ENCODE results near the gene HSPBP1.

The HSPBP1 gene

GRCh38 chr19:55265173-55265572 is 14.7 kb downstream of the HSPBP1 start (continued):
- TF ChIP-seq ZNF596 (tag by site-specific recombination; IDR thresholded peaks at IDR 0.05) (no peak), ZSCAN18 (tag by site-specific recombination; IDR thresholded peaks at IDR 0.05) (no peak), ATF2 (tag by site-specific recombination; IDR thresholded peaks at IDR 0.05; ENCODE audit: low read depth) (no peak), ZNF580 (tag by site-specific recombination; IDR thresholded peaks at IDR 0.05) (no peak), ZNF623 (tag by site-specific recombination; IDR thresholded peaks at IDR 0.05) (no peak), RBAK (tag by site-specific recombination; IDR thresholded peaks at IDR 0.05) (no peak)

- CTCF ChIA-PET: interaction anchor here (0.6 kb wide), 1 partner anchor 30 kb away, joined by 3 read pairs; no protein-coding TSS in a partner anchor
- TF ChIP-seq ZNF335 (tag by site-specific recombination; conservative IDR thresholded peaks at IDR 0.05) (no peak), ZNF660 (tag by site-specific recombination; IDR thresholded peaks at IDR 0.05) (no peak), TRIM28 (IDR thresholded peaks at IDR 0.05; ENCODE audit: borderline replicate concordance, low read length) (no peak), ZBTB11 (tag by site-specific recombination; conservative IDR thresholded peaks at IDR 0.05; ENCODE audit: low read depth) (no peak)
- POLR2A ChIA-PET: no interaction called here
- Histone ChIP-seq H3K27ac (ENCODE audit: extremely low read depth, low read depth, low read length) (no peak overlapping the region), H3K4me3 (ENCODE audit: low read depth, low read length) (no peak overlapping the region), H3K36me3 (ENCODE audit: control insufficient read depth in 2 of 2, insufficient read depth in 1 of 2, low read length in 2 of 2) (peaks cover 0 to 13% of the 10 kb centered on the region in 2 experiments; a peak in 2 of 3 replicates), H3K9me3 (ENCODE audit: control insufficient read depth, insufficient read depth, low read depth, low read length) (no peaks in the 10 kb centered on the region), H3K4me1 (ENCODE audit: control insufficient read depth, insufficient read depth, low read length) (peaks cover 6% of the 10 kb centered on the region; the same call in 1 of the 2 replicates)
Observed at GRCh38 chr19:55264531-55264930, 15.4 kb downstream of the HSPBP1 start.

GRCh38 chr19:55262359-55262758 is 17.6 kb downstream of the HSPBP1 start:
- Histone ChIP-seq H3K4me3 (ENCODE audit: low read depth, low read length) (no peak overlapping the region), H3K4me1 (ENCODE audit: control insufficient read depth, insufficient read depth, low read length) (peaks cover 7% of the 10 kb centered on the region; the same call in 1 of the 2 replicates), H3K27ac (ENCODE audit: extremely low read depth, low read depth, low read length) (no peak overlapping the region), H3K36me3 (ENCODE audit: control insufficient read depth in 2 of 2, insufficient read depth in 1 of 2, low read length in 2 of 2) (peaks cover 0 to 8% of the 10 kb centered on the region in 2 experiments; a peak in 2 of 3 replicates), H3K9me3 (ENCODE audit: control insufficient read depth, insufficient read depth, low read depth, low read length) (no peaks in the 10 kb centered on the region)
- ChIA-PET CTCF (interaction anchor here (0.6 kb wide), 1 partner anchor 96 kb away, joined by 3 read pairs; no protein-coding TSS in a partner anchor), POLR2A (interaction anchor here (0.6 to 4.0 kb wide), 5 partner anchors 16 to 157 kb away, joined by 3 to 25 read pairs (median 4); partner anchors contain the start of genes HSPBP1, KMT5C and UBE2S)
- TF ChIP-seq BCL11B (tag by site-specific recombination; IDR thresholded peaks at IDR 0.05; ENCODE audit: low read depth) (no peak), EGR2 (tag by site-specific recombination; IDR thresholded peaks at IDR 0.05; ENCODE audit: low read depth) (no peak), MZF1 (tag by site-specific recombination; IDR thresholded peaks at IDR 0.05; ENCODE audit: borderline replicate concordance) (no peak), ZNF132 (tag by site-specific recombination; IDR thresholded peaks at IDR 0.05; ENCODE audit: borderline replicate concordance) (no peak), ZNF426 (tag by site-specific recombination; IDR thresholded peaks at IDR 0.05) (no peak), ZNF37A (tag by site-specific recombination; IDR thresholded peaks at IDR 0.05) (no peak), ZNF561 (tag by site-specific recombination; IDR thresholded peaks at IDR 0.05; ENCODE audit: borderline replicate concordance) (no peak), ZNF366 (tag by site-specific recombination; conservative IDR thresholded peaks at IDR 0.05) (no peak), ZSCAN30 (tag by site-specific recombination; IDR thresholded peaks at IDR 0.05) (no peak), ZNF280C (tag by site-specific recombination; IDR thresholded peaks at IDR 0.05) (no peak), ZNF223 (tag by site-specific recombination; IDR thresholded peaks at IDR 0.05) (no peak), ZNF707 (tag by site-specific recombination; IDR thresholded peaks at IDR 0.05) (no peak), ZNF530 (tag by site-specific recombination; IDR thresholded peaks at IDR 0.05; ENCODE audit: low read depth) (no peak), ZNF677 (tag by site-specific recombination; IDR thresholded peaks at IDR 0.05) (no peak), SP2 (tag by site-specific recombination; IDR thresholded peaks at IDR 0.05) (no peak), ZNF596 (tag by site-specific recombination; IDR thresholded peaks at IDR 0.05) (no peak), ZNF169 (tag by site-specific recombination; IDR thresholded peaks at IDR 0.05) (no peak)

Measured in HEK293 (cell line).